Rectal smooth muscle tissue (tissue), 1 donor: ENCODE results near the gene PREX1.

ENCODE experiments used
- H3K27ac ChIP-seq: one replicate; pipeline ENCODE4 v1.7.0; 2013; ENCODE audit warnings: low read depth, low read length, inconsistent platforms
- H3K27me3 ChIP-seq: one replicate; pipeline ENCODE4 v1.7.0; 2013; ENCODE audit warnings: low read length; ENCODE audit not compliant: control insufficient read depth, insufficient read depth
- H3K36me3 ChIP-seq: one replicate; pipeline ENCODE4 v1.7.0; 2013; ENCODE audit warnings: low read length; ENCODE audit not compliant: control insufficient read depth, insufficient read depth
- H3K4me1 ChIP-seq: one replicate; pipeline ENCODE4 v1.7.0; 2013; ENCODE audit warnings: low read length; ENCODE audit not compliant: control insufficient read depth, insufficient read depth
- H3K4me3 ChIP-seq: one replicate; pipeline ENCODE4 v1.7.0; 2013; ENCODE audit warnings: low read length
- H3K9ac ChIP-seq: one replicate; pipeline ENCODE4 v1.7.0; 2013; ENCODE audit warnings: low read length

PREX1 gene

GRCh38 chr20:48819821-48820648 is 7.8 kb downstream of the PREX1 start:
- Histone ChIP-seq H3K4me1 (no peaks in the 10 kb centered on the region), H3K27me3 (peaks cover 3% of the 10 kb centered on the region), H3K9ac (no peak overlapping the region), H3K4me3 (no peak overlapping the region), H3K36me3 (no peaks in the 10 kb centered on the region), H3K27ac (no peak overlapping the region)

GRCh38 chr20:48819089-48819488 is 8.7 kb downstream of the PREX1 start:
- H3K4me1 ChIP-seq: no peaks in the 10 kb centered on the region
- no peak overlapping the region for H3K27ac ChIP-seq
- no peak overlapping the region for H3K9ac ChIP-seq
- H3K4me3 ChIP-seq: no peak overlapping the region
- no peaks in the 10 kb centered on the region for H3K36me3 ChIP-seq
- peaks cover 3% of the 10 kb centered on the region for H3K27me3 ChIP-seq

- Histone ChIP-seq H3K27me3 (peaks cover 3% of the 10 kb centered on the region), H3K4me1 (no peaks in the 10 kb centered on the region), H3K4me3 (no peak overlapping the region), H3K36me3 (no peaks in the 10 kb centered on the region), H3K27ac (no peak overlapping the region), H3K9ac (no peak overlapping the region)
Observed at GRCh38 chr20:48818481-48818987, 9.3 kb downstream of the PREX1 start.

GRCh38 chr20:48818031-48818370 is 9.8 kb downstream of the PREX1 start:
- Histone ChIP-seq H3K36me3 (no peaks in the 10 kb centered on the region), H3K4me3 (no peak overlapping the region), H3K27ac (no peak overlapping the region), H3K4me1 (no peaks in the 10 kb centered on the region), H3K27me3 (peaks cover 3% of the 10 kb centered on the region), H3K9ac (no peak overlapping the region)

DNA sequence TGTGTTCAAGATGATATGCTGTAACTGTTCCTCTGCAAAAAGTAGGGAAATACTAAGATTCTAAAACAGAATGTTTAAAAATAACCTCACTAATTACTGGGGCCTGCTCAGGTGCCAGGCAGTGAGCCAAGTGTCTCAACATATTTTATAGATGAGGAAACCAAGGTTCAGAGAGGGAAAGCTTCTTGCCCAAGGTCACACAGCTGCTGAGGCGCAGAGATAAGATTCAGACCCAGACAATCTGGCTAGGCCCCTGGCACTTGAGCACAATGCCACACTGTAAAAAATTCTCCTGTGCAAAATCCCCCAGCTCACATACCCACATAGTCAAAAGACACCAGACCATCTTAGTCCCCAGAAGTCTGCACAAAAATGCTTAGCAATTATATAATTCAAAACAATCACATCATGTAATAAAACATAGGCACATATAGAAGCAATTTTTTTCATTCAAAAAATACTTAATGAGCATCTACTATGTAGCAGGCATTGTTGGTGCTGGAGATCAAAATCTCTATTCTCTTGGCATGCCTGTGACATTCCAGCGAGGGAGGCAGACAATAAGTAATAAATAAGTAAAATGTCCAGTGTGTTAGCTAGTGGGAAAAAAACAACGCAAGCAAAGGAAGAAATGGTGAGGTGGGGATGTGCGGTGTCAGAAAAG is 10.3 kb downstream of the PREX1 start:
- Histone ChIP-seq H3K27me3 (peaks cover 3% of the 10 kb centered on the region), H3K9ac (no peak overlapping the region), H3K4me3 (no peak overlapping the region), H3K36me3 (no peaks in the 10 kb centered on the region), H3K27ac (no peak overlapping the region), H3K4me1 (no peaks in the 10 kb centered on the region)

GRCh38 chr20:48816282-48817205 is 11.3 kb downstream of the PREX1 start:
- Histone ChIP-seq H3K4me1 (no peaks in the 10 kb centered on the region), H3K27me3 (peaks cover 3% of the 10 kb centered on the region), H3K4me3 (no peak overlapping the region), H3K9ac (no peak overlapping the region), H3K27ac (no peak overlapping the region), H3K36me3 (no peaks in the 10 kb centered on the region)

- Histone ChIP-seq H3K36me3 (no peaks in the 10 kb centered on the region), H3K4me3 (no peak overlapping the region), H3K27ac (no peak overlapping the region), H3K9ac (no peak overlapping the region), H3K4me1 (no peaks in the 10 kb centered on the region), H3K27me3 (peaks cover 3% of the 10 kb centered on the region)
Observed at GRCh38 chr20:48815537-48815936, 12.3 kb downstream of the PREX1 start.

- Histone ChIP-seq H3K4me3 (no peak overlapping the region), H3K4me1 (no peaks in the 10 kb centered on the region), H3K36me3 (no peaks in the 10 kb centered on the region), H3K27me3 (peaks cover 3% of the 10 kb centered on the region), H3K27ac (no peak overlapping the region), H3K9ac (no peak overlapping the region)
Observed at GRCh38 chr20:48814633-48815032, 13.2 kb downstream of the PREX1 start.

- no peaks in the 10 kb centered on the region for H3K36me3 ChIP-seq
- H3K27me3 ChIP-seq: peaks cover 3% of the 10 kb centered on the region
- no peaks in the 10 kb centered on the region for H3K4me1 ChIP-seq
- no peak overlapping the region for H3K27ac ChIP-seq
- no peak overlapping the region for H3K9ac ChIP-seq
- no peak overlapping the region for H3K4me3 ChIP-seq
Observed at GRCh38 chr20:48813930-48814546, 13.8 kb downstream of the PREX1 start.

DNA sequence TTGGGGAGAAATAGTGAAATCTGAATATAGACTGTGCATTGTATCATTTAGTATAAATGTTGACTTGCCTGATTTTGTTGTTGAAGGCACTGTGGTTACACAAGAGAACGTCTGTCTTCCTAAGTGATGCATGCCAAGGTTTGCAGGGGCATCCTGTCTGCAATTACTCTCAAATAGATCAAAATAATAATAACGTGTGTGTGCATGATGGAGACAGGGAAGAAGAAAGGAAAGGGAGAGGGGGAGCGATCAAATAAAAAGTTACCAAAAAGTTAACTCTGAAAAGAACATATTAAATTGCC is 14.4 kb downstream of the PREX1 start:
- Histone ChIP-seq H3K4me1 (no peaks in the 10 kb centered on the region), H3K36me3 (no peaks in the 10 kb centered on the region), H3K27me3 (no peaks in the 10 kb centered on the region), H3K9ac (no peak overlapping the region), H3K27ac (no peak overlapping the region), H3K4me3 (no peak overlapping the region)

DNA sequence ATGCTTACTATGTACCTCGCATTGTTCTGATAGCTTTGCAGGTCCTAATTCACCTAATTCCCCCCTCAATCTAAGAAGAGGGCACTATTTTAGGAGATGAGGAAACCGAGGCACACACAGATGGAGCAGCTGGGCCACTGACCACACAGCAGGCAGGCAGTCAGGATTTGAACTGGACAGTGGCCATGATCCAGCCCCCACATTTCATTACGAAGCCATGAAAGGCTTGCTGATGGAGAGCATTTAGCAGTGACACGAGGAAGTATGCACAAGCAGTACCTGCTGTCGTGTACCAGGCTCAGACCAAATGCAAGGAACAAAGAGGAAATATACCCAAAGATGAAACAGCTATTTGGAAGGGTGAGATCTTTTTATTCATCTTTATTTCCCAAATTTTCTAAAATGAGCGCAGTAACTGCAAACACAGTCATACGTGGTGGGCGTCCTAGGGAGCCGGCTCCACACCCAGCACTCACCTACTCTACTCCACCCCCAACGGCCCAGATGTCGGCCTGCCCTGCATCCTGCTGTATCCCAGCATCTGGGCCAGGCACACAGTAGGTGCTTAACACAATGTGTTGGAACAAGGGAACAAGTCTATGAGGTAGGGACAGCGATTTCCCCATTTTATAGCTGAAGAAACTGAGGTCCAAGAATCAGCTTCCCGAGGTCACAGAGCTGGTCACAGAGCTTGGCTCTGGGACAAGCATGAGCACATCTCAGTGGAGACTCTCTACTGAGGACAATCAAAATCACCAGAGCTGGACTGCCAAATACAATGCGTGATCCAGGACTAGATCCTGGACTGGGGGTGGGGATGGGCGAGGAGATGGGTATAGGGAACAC is 15.0 kb downstream of the PREX1 start:
- no peak overlapping the region for H3K27ac ChIP-seq
- no peaks in the 10 kb centered on the region for H3K4me1 ChIP-seq
- H3K4me3 ChIP-seq: no peak overlapping the region
- no peaks in the 10 kb centered on the region for H3K36me3 ChIP-seq
- no peak overlapping the region for H3K9ac ChIP-seq
- H3K27me3 ChIP-seq: no peaks in the 10 kb centered on the region
